Hepatocyte (in vitro differentiated cells): ENCODE measurements around the gene FSCN2.

Source experiments
- CTCF ChIP-seq: fragments of 200-600 bp; sonication (generic); IDR thresholded peaks from 2 replicates; pipeline ENCODE4 v1.5.1; 2016; ENCODE audit warnings: antibody characterized with exemption, mild to moderate bottlenecking; ENCODE audit not compliant: poor library complexity
- EZH2phosphoT487 ChIP-seq: fragments of 200-600 bp; sonication (generic); IDR thresholded peaks from one replicate; pipeline ENCODE4 v1.6.1; 2018; ENCODE audit warnings: antibody characterized with exemption, mild to moderate bottlenecking, low read depth, moderate library complexity; ENCODE audit not compliant: unreplicated experiment, severe bottlenecking

DNA sequence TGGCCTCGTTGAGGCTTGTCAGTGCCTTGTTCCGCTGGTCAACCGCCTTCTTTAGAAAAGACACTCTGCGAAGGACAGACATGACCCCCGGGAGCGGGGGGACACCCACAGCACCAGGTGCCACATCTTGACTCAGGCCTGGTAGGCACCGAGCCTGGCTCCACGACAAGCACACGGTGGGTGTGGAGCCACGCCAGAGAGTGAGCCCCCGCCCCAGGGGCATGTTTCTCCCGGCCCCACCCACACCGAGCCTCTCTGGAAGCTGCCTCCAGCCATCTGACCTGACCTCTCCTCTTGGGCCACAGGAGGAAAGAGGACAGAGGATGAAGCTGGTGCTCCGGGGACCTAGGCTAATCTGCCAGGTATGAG, 19.4 kb downstream of the FSCN2 start:
- no peak for TF ChIP-seq EZH2phosphoT487
- no peak for TF ChIP-seq CTCF
